Measurements from ENCODE around the gene MRPL40. TPM values are rescaled to one million over a fixed set of nuclear protein-coding genes. Genes with fewer than 3 reads are reported as not detected.

MRPL40 gene
- total and polyA plus RNA-seq, 2 of the 13 experiments (the other 11 are each of a cell fraction or from before 2014, with no cell fraction given), result 42.7 to 79.7 TPM

GRCh38 chr22:19479355-19480172, 47.2 kb downstream of the MRPL40 start, which contains the start of gene CDC45 (continued):
- no peak for TF ChIP-seq ZBTB4 (CRISPR knock-in tag; IDR thresholded peaks at IDR 0.05; ENCODE audit: borderline replicate concordance)
- TF ChIP-seq LBX2 (CRISPR knock-in tag; IDR thresholded peaks at IDR 0.05; ENCODE audit: borderline replicate concordance), result no peak
- TF ChIP-seq RORA (CRISPR knock-in tag; IDR thresholded peaks at IDR 0.05), result no peak
- no peak for TF ChIP-seq SIX4 (CRISPR knock-in tag; IDR thresholded peaks at IDR 0.05)
- TF ChIP-seq ZNF792 (CRISPR knock-in tag; IDR thresholded peaks at IDR 0.05), result no peak
- peak; percentile 64 for TF ChIP-seq PHF21A (CRISPR knock-in tag; IDR thresholded peaks at IDR 0.05)
- no peak for TF ChIP-seq THRA (CRISPR knock-in tag; IDR thresholded peaks at IDR 0.05; ENCODE audit: borderline replicate concordance)
- TF ChIP-seq TAF1 (CRISPR knock-in tag; IDR thresholded peaks at IDR 0.05), result peak; percentile 48; the same call in 1 of the 2 replicates
- TF ChIP-seq ZNF124 (CRISPR knock-in tag; IDR thresholded peaks at IDR 0.05), result no peak; the same call in 1 of the 2 replicates
- TF ChIP-seq AGO1 (IDR thresholded peaks at IDR 0.05; ENCODE audit: low read depth, low read length, poor library complexity, severe bottlenecking), result no peak
- TF ChIP-seq CHCHD3 (CRISPR knock-in tag; IDR thresholded peaks at IDR 0.05), result no peak
- peak; percentile 82 for TF ChIP-seq NFRKB (IDR thresholded peaks at IDR 0.05)
- no peak for TF ChIP-seq ZNF235 (CRISPR knock-in tag; IDR thresholded peaks at IDR 0.05; ENCODE audit: borderline replicate concordance)
- no peak for TF ChIP-seq CCDC6 (CRISPR knock-in tag; IDR thresholded peaks at IDR 0.05)
- TF ChIP-seq ADNP (CRISPR knock-in tag; IDR thresholded peaks at IDR 0.05), result no peak
- peak; percentile 97 for TF ChIP-seq THAP9 (CRISPR knock-in tag; IDR thresholded peaks at IDR 0.05; ENCODE audit: borderline replicate concordance)
- no peak for TF ChIP-seq HOXA9 (CRISPR knock-in tag; IDR thresholded peaks at IDR 0.05; ENCODE audit: borderline replicate concordance)
- TF ChIP-seq GPN1 (CRISPR knock-in tag; IDR thresholded peaks at IDR 0.05; ENCODE audit: borderline replicate concordance), result no peak
- TF ChIP-seq ZNF414 (CRISPR knock-in tag; IDR thresholded peaks at IDR 0.05), result no peak
- no peak for TF ChIP-seq NR2F2 (IDR thresholded peaks at IDR 0.05; ENCODE audit: borderline replicate concordance, low read depth)
- no peak for TF ChIP-seq CHD4 (IDR thresholded peaks at IDR 0.05; ENCODE audit: borderline replicate concordance, low read length)
